HepG2 (cell line): Measurements from ENCODE around the gene PDCD2. TPM values are rescaled to one million over a fixed set of nuclear protein-coding genes. Genes with fewer than 3 reads are reported as not detected.

ENCODE experiments used
- ZBTB42 ChIP-seq: sonication (generic); formaldehyde crosslinking; IDR thresholded peaks from 2 replicates; pipeline ENCODE4 v1.5.0; 2020; ENCODE audit warnings: mild to moderate bottlenecking, missing genetic modification reagents
- ZNF367 ChIP-seq: sonication (generic); formaldehyde crosslinking; IDR thresholded peaks from 2 replicates; pipeline ENCODE4 v1.4.0; 2020; ENCODE audit warnings: missing genetic modification reagents, borderline replicate concordance
- ZNF510 ChIP-seq: sonication (generic); formaldehyde crosslinking; IDR thresholded peaks from 2 replicates; pipeline ENCODE4 v1.4.0; 2020; ENCODE audit warnings: low read depth, mild to moderate bottlenecking, missing genetic modification reagents
- ZNF558 ChIP-seq: sonication (generic); formaldehyde crosslinking; IDR thresholded peaks from 2 replicates; pipeline ENCODE4 v1.9.0; 2022; ENCODE audit warnings: mild to moderate bottlenecking, missing genetic modification reagents, borderline replicate concordance
- polyA plus RNA-seq, 8 experiments: library from polyadenylated mRNA; depleted of rRNA in 3 of 8; stranded (reverse) in 7 of 8; unstranded in 1 of 8; fragments of >200 nt; fragmentation: Illumina TruSeq in 4 of 8; extraction: Trizol in 4 of 8; gene quantifications; 2 replicates each; pipeline versions ENCODE4 v1.2.1 to v1.2.3, GENCODE V29; 2011 to 2016; ENCODE audit warnings: low read depth in 4 of 8, missing spikeins in 1 of 8, mixed read lengths in 1 of 8; ENCODE audit not compliant: insufficient read depth in 1 of 8
- total RNA-seq, 5 experiments: library from RNA; depleted of rRNA; stranded (reverse); fragments of >200 nt; fragmentation: Illumina TruSeq; extraction: Trizol; gene quantifications; 2 replicates each; pipeline ENCODE4 v1.2.3, GENCODE V29; 2016; ENCODE audit warnings: low read depth in 1 of 5
- TF ChIP-seq, protein P1 (sequence below), 2 experiments: fragments of 450-650 bp in 1 of 2; sonication (generic) in 1 of 2; formaldehyde crosslinking in 1 of 2; IDR thresholded peaks; 2 replicates each; pipeline versions ENCODE4 v1.6.1 to v1.8.0; 2016 to 2022; ENCODE audit warnings: antibody characterized with exemption in 1 of 2, mild to moderate bottlenecking in 1 of 2, missing genetic modification reagents in 1 of 2
- TF ChIP-seq, protein P2 (sequence below): sonication (generic); formaldehyde crosslinking; conservative IDR thresholded peaks from 2 replicates; pipeline ENCODE4 v1.8.0; 2022; ENCODE audit warnings: mild to moderate bottlenecking, moderate library complexity, missing genetic modification reagents
- TF ChIP-seq, protein P3 (sequence below): sonication (generic); formaldehyde crosslinking; IDR thresholded peaks from 2 replicates; pipeline ENCODE4 v1.5.0; 2020; ENCODE audit warnings: missing genetic modification reagents
- TF ChIP-seq, protein P4 (sequence below): sonication (generic); formaldehyde crosslinking; IDR thresholded peaks from 2 replicates; pipeline ENCODE4 v1.5.0; 2020; ENCODE audit warnings: mild to moderate bottlenecking, missing genetic modification reagents

The PDCD2 gene
- total and polyA plus RNA-seq, 2 of the 13 experiments (the other 11 are each of a cell fraction or from before 2014, with no cell fraction given), result 83.6 to 133 TPM

DNA sequence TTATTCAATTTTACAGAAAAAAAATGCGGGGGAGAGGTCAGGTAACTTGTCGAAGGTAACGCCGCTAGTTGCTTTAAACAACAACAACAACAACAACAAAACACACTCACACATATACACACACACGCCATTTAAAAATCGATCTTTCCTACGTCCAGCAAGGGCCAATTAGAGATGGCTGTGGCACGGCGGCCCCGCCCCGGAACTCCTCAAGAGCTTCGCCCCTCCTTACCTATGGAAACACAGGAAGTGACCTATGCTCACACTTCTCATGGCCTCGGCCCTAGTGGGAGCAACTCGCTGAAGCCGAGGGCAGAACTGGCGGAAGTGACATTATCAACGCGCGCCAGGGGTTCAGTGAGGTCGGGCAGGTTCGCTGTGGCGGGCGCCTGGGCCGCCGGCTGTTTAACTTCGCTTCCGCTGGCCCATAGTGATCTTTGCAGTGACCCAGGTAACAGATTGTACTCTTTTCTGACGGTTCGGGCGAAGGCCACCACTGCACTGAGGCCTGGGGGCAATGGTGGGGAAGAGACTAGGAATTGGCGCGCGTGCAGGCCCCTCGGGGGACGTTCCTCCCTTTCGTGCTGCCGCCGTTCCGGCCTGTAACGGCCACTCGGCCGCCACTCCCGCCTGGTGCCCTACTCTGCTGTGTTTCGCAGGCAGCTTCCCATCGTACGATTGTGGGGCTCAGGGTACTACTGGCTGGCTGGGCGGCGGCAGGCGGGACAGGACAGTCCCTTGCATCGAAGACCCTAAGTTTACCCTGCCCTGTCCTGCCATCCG lies 30.2 kb downstream of the PDCD2 start, which contains the start of gene TBP (continued):
- TF ChIP-seq, protein P1, sequence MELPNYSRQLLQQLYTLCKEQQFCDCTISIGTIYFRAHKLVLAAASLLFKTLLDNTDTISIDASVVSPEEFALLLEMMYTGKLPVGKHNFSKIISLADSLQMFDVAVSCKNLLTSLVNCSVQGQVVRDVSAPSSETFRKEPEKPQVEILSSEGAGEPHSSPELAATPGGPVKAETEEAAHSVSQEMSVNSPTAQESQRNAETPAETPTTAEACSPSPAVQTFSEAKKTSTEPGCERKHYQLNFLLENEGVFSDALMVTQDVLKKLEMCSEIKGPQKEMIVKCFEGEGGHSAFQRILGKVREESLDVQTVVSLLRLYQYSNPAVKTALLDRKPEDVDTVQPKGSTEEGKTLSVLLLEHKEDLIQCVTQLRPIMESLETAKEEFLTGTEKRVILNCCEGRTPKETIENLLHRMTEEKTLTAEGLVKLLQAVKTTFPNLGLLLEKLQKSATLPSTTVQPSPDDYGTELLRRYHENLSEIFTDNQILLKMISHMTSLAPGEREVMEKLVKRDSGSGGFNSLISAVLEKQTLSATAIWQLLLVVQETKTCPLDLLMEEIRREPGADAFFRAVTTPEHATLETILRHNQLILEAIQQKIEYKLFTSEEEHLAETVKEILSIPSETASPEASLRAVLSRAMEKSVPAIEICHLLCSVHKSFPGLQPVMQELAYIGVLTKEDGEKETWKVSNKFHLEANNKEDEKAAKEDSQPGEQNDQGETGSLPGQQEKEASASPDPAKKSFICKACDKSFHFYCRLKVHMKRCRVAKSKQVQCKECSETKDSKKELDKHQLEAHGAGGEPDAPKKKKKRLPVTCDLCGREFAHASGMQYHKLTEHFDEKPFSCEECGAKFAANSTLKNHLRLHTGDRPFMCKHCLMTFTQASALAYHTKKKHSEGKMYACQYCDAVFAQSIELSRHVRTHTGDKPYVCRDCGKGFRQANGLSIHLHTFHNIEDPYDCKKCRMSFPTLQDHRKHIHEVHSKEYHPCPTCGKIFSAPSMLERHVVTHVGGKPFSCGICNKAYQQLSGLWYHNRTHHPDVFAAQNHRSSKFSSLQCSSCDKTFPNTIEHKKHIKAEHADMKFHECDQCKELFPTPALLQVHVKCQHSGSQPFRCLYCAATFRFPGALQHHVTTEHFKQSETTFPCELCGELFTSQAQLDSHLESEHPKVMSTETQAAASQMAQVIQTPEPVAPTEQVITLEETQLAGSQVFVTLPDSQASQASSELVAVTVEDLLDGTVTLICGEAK (IDR thresholded peaks at IDR 0.05), result peak; percentile 86
- TF ChIP-seq, protein P1 (CRISPR knock-in tag; IDR thresholded peaks at IDR 0.05), result peak; percentile 46; the same call in 1 of the 2 replicates
- TF ChIP-seq, protein P2, sequence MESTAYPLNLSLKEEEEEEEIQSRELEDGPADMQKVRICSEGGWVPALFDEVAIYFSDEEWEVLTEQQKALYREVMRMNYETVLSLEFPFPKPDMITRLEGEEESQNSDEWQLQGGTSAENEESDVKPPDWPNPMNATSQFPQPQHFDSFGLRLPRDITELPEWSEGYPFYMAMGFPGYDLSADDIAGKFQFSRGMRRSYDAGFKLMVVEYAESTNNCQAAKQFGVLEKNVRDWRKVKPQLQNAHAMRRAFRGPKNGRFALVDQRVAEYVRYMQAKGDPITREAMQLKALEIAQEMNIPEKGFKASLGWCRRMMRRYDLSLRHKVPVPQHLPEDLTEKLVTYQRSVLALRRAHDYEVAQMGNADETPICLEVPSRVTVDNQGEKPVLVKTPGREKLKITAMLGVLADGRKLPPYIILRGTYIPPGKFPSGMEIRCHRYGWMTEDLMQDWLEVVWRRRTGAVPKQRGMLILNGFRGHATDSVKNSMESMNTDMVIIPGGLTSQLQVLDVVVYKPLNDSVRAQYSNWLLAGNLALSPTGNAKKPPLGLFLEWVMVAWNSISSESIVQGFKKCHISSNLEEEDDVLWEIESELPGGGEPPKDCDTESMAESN (CRISPR knock-in tag), result peak; percentile 87
- TF ChIP-seq, protein P3, sequence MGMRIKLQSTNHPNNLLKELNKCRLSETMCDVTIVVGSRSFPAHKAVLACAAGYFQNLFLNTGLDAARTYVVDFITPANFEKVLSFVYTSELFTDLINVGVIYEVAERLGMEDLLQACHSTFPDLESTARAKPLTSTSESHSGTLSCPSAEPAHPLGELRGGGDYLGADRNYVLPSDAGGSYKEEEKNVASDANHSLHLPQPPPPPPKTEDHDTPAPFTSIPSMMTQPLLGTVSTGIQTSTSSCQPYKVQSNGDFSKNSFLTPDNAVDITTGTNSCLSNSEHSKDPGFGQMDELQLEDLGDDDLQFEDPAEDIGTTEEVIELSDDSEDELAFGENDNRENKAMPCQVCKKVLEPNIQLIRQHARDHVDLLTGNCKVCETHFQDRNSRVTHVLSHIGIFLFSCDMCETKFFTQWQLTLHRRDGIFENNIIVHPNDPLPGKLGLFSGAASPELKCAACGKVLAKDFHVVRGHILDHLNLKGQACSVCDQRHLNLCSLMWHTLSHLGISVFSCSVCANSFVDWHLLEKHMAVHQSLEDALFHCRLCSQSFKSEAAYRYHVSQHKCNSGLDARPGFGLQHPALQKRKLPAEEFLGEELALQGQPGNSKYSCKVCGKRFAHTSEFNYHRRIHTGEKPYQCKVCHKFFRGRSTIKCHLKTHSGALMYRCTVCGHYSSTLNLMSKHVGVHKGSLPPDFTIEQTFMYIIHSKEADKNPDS (CRISPR knock-in tag), result no peak
- TF ChIP-seq ZBTB42 (CRISPR knock-in tag) (no peak), ZNF367 (CRISPR knock-in tag) (peak; percentile 46; the same call in 1 of the 2 replicates), ZNF510 (CRISPR knock-in tag) (peak; percentile 48; the same call in 1 of the 2 replicates), ZNF558 (CRISPR knock-in tag) (no peak)
- TF ChIP-seq, protein P4, sequence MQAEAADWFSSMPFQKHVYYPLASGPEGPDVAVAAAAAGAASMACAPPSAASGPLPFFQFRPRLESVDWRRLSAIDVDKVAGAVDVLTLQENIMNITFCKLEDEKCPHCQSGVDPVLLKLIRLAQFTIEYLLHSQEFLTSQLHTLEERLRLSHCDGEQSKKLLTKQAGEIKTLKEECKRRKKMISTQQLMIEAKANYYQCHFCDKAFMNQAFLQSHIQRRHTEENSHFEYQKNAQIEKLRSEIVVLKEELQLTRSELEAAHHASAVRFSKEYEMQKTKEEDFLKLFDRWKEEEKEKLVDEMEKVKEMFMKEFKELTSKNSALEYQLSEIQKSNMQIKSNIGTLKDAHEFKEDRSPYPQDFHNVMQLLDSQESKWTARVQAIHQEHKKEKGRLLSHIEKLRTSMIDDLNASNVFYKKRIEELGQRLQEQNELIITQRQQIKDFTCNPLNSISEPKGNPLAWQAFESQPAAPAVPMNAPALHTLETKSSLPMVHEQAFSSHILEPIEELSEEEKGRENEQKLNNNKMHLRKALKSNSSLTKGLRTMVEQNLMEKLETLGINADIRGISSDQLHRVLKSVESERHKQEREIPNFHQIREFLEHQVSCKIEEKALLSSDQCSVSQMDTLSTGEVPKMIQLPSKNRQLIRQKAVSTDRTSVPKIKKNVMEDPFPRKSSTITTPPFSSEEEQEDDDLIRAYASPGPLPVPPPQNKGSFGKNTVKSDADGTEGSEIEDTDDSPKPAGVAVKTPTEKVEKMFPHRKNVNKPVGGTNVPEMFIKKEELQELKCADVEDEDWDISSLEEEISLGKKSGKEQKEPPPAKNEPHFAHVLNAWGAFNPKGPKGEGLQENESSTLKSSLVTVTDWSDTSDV, result 0 out of 2 replicates have a peak, but pooled peaks have one; percentile 38
